H1 (cell line): ENCODE results near the gene AAK1.

ENCODE experiments used
- POLR2A ChIP-seq, 2 experiments: IDR thresholded peaks; 1 replicate in 1 of 2; 2 replicates in 1 of 2; pipeline ENCODE4 v1.6.1; 2011; ENCODE audit warnings: low read depth in 2 of 2, low read length in 2 of 2, mild to moderate bottlenecking in 2 of 2; ENCODE audit errors: control extremely low read depth in 1 of 2
- RFX5 ChIP-seq: IDR thresholded peaks from 2 replicates; pipeline ENCODE4 v1.6.1; 2011; ENCODE audit warnings: low read depth, low read length, improper control_type of control experiment, borderline replicate concordance
- TF ChIP-seq, protein P1 (sequence below), 3 experiments: IDR thresholded peaks; 1 replicate in 2 of 3; 2 replicates in 1 of 3; pipeline versions ENCODE4 v1.5.1 to v1.6.1; 2011; ENCODE audit warnings: low read length in 3 of 3, mild to moderate bottlenecking in 3 of 3, inconsistent platforms in 2 of 3, low read depth in 1 of 3, moderate library complexity in 1 of 3; ENCODE audit not compliant: insufficient read depth in 1 of 3; ENCODE audit errors: control extremely low read depth in 1 of 3

DNA sequence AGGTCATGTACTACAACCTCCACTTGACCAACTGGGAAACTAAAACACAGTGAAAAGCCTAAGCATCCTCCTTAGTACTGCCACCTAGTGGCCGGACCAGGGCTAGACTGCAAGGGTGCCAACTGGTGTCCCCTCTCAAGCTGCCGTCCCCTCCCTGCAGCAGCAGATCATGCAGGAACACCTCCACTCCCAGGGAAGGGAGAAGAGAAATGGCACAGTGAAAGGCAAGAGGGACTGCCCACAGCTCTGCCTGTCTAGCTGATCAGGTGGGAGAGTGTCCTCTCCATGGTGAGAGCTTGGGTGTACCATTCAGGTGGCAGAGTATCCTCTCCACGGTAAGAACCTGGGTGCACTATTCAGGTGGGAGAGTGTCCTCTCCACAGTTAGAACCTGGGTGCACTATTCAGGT lies 78.1 kb downstream of the AAK1 start:
- TF ChIP-seq RFX5 = no peak
- TF ChIP-seq, protein P1, sequence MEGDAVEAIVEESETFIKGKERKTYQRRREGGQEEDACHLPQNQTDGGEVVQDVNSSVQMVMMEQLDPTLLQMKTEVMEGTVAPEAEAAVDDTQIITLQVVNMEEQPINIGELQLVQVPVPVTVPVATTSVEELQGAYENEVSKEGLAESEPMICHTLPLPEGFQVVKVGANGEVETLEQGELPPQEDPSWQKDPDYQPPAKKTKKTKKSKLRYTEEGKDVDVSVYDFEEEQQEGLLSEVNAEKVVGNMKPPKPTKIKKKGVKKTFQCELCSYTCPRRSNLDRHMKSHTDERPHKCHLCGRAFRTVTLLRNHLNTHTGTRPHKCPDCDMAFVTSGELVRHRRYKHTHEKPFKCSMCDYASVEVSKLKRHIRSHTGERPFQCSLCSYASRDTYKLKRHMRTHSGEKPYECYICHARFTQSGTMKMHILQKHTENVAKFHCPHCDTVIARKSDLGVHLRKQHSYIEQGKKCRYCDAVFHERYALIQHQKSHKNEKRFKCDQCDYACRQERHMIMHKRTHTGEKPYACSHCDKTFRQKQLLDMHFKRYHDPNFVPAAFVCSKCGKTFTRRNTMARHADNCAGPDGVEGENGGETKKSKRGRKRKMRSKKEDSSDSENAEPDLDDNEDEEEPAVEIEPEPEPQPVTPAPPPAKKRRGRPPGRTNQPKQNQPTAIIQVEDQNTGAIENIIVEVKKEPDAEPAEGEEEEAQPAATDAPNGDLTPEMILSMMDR (IDR thresholded peaks at IDR 0.05; ENCODE audit: control extremely low read depth in 1 of 3, insufficient read depth in 1 of 3, low read depth in 1 of 3, low read length in 3 of 3) = peak; percentile 84 to 98 (median 94)
- TF ChIP-seq POLR2A (IDR thresholded peaks at IDR 0.05; ENCODE audit: control extremely low read depth in 1 of 2, low read depth in 2 of 2, low read length in 2 of 2) = no peak
